GM10847 (cell line): ENCODE data around the gene SNX13.

Source experiments
- POLR2A ChIP-seq: IDR thresholded peaks from 2 replicates; pipeline ENCODE4 v1.6.1; 2011; ENCODE audit not compliant: insufficient read length; ENCODE audit errors: extremely low read depth

The SNX13 gene

GRCh38 chr7:17900464-17900863 is 39.8 kb downstream of the SNX13 start:
- TF ChIP-seq POLR2A = no peak

DNA sequence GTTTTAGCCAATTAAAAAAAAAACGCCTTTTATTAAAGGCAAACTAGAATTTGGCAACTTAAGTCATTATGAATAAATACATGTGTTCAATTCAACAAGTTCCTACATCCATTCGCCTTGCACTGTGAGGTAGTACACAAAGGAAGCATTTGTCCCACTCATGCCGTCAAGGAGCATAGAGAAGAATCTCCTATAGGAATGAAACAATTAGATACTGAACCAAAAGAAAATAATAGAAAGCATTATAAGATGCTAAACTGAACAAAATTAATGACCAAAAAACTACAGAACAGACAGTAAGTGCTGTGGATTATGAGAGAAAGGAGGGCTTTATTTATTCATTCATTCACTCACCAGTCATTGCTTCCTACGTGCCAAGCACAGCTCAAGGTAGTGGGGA is 42.2 kb downstream of the SNX13 start:
- no peak for TF ChIP-seq POLR2A

GRCh38 chr7:17887286-17887685 is 53.0 kb downstream of the SNX13 start:
- TF ChIP-seq POLR2A = no peak

DNA sequence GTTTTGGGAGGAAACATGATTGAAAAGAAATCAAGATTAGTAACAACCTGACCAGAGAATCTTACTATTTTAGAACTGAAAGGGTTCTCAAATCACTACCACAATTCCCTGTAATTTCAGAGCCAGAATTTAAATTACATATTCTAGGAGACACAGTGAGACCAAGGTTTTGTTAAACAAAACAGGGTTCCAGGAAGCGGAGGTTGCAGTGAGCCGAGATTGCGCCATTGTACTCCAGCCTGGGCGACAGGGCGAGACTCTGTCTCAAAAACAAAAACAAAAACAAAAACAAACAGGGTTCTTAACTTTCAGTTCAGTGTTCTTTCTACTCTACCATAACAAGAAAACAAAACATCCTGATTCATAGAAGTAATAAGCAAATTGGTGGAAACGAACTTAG is 57.6 kb downstream of the SNX13 start:
- no peak for TF ChIP-seq POLR2A

GRCh38 chr7:17879075-17879661 is 61.1 kb downstream of the SNX13 start:
- no peak for TF ChIP-seq POLR2A

- no peak for TF ChIP-seq POLR2A
These were observed 61.7 kb downstream of the SNX13 start for GRCh38 chr7:17878627-17879026.

DNA sequence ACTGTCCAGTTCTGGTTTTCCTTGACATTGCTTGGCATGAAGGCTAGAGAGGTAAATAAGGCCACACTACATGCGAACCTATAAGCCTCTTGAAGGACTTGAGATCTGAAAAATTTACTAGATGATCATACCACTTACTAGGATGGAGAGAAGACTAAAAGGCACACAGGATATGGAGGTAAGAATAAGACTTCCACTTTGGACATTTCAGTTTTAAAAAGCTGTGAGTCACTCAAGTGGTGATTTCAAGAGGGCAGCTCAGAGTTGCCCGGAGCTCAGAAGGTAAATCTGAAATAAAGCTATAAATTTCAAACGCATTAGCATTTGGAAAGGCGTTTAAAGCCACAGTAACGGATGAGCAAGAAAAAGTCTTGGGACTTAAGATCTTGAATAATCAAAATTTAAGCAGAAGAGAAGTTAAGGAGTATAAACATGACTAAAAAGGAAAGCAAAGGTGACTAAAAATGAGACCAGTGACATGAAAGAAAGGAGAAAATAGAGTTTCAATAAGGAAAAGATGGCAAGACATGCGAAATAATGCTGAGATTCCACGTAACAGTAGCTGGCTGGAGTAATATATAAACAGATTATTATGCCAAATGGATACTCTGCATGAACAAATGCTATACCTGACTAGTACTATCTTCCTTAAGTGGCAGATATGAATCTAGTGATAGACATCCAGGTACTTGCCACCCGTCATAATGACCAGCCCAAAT is 68.3 kb downstream of the SNX13 start:
- no peak for TF ChIP-seq POLR2A

DNA sequence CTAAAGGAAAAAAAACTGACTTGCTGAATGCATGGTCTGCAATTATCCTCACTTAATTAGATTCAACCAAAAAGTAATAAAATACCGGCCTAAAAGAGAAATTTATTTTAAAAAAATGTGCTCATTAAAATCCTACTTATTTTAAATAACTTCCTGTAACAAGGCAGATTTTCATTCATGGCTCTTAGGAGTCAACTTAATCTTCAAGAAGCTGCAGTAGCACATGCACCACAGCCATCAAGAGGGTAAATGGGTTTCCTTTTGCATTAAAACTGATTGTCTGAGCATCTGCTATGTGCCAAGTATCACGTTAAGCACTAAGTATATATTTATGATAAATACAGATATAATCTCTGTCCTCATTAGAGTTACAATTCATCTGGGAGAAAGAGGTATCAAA is 69.9 kb downstream of the SNX13 start:
- TF ChIP-seq POLR2A = no peak

DNA sequence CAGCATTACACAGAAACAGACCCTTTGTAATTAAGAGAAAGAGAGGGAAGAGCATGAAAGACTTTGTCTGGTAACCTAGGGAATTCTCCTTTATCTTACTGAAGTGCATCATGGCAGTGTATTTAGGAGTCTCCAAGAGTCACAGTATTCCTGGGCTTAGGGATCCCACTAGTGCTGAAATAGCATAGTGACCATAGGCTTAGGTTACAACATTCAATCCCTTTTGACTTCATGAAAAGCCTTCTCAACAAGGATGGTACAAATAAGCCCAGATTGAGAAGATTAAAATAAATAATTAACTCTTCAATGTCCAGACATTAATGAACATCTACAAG is 76.5 kb downstream of the SNX13 start:
- no peak for TF ChIP-seq POLR2A

DNA sequence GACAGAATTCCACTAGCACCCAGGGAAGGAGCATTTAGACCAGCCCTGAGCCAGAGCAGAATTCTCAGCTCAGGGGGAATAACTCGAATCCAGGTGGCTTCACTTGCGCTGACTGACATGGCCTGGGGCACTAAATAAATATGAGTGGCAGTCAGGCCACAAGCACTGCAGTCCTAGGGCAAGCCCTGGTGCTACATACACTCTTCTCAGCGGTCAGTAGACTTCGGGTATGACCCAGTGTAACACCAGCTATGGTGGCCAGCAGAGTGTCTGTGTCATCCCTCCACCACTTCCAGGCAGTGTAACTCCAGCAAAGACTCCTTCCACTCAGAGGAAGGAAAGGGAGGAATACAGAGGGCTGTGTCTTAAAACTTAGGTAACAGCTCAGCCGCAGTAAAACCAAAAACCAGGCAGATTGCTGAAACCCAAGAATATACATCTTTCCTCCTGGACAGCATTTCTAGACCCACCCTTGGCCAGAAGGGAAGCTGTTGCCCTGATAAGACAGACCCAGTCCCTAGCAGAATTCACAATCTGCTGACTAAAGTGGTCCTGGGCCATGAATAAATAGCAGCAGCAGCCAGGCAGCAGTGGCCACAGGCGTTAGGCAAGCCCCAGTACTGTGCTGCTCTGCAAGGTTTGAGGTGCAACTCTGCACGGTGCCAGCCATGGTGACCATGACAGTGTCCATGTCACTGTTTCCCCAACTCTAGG is 77.0 kb downstream of the SNX13 start:
- TF ChIP-seq POLR2A = no peak

GRCh38 chr7:17856251-17856650 is 84.0 kb downstream of the SNX13 start:
- TF ChIP-seq POLR2A = no peak

- TF ChIP-seq POLR2A = no peak
These were observed 85.1 kb downstream of the SNX13 start for GRCh38 chr7:17855202-17855601.

DNA sequence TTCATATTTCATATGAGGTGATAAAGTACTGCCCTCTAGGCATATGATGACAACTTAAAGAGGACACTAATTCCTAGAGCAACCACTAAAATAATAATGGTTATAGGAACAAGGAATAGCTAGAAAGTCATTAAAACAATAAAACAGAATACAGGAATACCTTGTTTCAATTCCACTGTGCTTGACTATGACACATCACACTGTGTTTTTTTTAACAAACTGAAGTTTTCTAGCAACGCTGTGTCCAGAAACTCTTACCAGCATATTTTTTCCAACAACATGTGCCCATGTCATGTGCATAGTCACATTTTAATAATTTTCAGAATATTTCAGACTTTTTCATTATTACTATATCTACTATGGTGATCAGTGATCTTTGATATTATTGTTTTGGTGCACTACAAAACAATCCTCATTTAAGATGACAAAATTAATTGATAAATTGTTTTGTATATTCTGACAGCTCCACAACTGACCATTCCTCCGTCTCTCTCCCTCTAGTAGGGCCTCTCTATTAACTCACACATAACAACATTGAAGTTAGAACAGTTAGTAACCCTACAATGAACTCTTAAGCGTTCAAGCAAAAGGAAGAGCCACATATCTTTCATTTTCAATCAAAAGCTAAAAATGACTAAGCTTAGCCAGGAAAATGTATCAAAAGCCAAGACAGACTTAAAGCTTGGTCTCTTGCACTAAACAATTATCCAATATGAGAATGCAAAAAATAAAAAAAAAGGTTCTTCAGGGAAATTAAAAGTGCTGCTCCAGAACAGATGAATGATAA is 85.8 kb downstream of the SNX13 start:
- TF ChIP-seq POLR2A = no peak

DNA sequence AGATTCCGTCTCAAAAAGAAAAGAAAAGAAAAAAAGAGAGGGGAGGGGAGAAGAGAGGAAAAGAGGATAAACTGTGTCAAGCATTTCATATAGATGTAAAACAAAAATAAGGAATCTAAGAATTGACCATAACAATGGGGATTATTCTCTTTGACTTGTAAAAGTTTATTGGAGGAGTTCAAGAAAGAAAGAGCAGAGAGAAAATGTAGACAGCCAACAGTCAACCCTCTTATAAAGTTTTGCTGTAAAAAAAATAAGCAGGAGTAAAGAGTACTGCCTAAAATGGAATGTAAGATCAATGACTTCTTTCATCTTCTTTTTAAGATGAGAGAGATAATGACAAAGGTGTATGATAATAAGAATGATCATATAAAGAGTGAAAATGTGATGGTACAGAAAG is 87.9 kb downstream of the SNX13 start:
- no peak for TF ChIP-seq POLR2A

DNA sequence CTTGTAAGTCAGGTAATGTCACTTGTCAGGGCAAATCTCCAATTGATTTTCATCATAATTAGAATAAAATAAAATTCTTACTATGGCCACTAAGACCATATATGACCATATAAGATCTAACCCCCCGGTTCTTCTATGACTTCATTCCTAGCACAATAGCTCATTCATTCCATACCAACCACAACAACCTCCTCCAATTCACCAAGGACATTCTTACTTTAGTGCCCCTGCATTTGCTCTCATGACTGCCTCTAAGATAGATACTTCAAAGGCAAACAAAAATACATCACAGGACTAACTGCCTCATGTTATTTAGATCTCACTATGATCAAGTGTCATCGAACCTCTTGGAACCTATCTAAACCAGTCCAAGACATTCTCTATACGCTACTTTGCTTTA is 90.8 kb downstream of the SNX13 start:
- TF ChIP-seq POLR2A = no peak

GRCh38 chr7:17848516-17848915 is 91.8 kb downstream of the SNX13 start:
- no peak for TF ChIP-seq POLR2A
